Activated effector memory CD4-positive, alpha-beta T cell treated with anti-CD3 and anti-CD28 coated beads, Interleukin-2, amount 50 U/mL, for 16 hours (primary cell): ENCODE data around the gene CCDC184.
"Not testable (repeated sequence)": the region's sequence is repeated elsewhere in the genome, so short reads cannot be mapped to it uniquely, and the experiment has no call there.

Experiments used
- DNase-seq: peaks from one replicate; pipeline ENCODE4 v3.0.0-alpha.2; 2020

Gene CCDC184

GRCh38 chr12:48216785-48217184, 33.3 kb downstream of the CCDC184 start:
- no peak for DNase-seq

- DNase-seq, result no peak
These were observed 36.2 kb downstream of the CCDC184 start for GRCh38 chr12:48219631-48220030.

GRCh38 chr12:48220701-48221100, 37.3 kb downstream of the CCDC184 start:
- no peak for DNase-seq

- no peak for DNase-seq
These were observed 38.2 kb downstream of the CCDC184 start for GRCh38 chr12:48221645-48222044.

- DNase-seq, result not testable (repeated sequence)
These were observed 41.1 kb downstream of the CCDC184 start for GRCh38 chr12:48224533-48224932.

- DNase-seq, result not testable (repeated sequence)
These were observed 47.9 kb downstream of the CCDC184 start for GRCh38 chr12:48231169-48231958.
